GM21423 (cell line): ENCODE measurements around the gene CCHCR1.
"Not testable (repeated sequence)": the region's sequence is repeated elsewhere in the genome, so short reads cannot be mapped to it uniquely, and the experiment has no call there.

Source experiments
- ATAC-seq: cut with Tn5 transposase; IDR thresholded peaks from one replicate; pipeline ENCODE4 v1.9.1; 2021; ENCODE audit warnings: mild to moderate bottlenecking, moderate library complexity; ENCODE audit not compliant: unreplicated experiment

The CCHCR1 gene

GRCh38 chr6:31164475-31165063, 7.0 kb upstream of the CCHCR1 start:
- ATAC-seq = not testable (repeated sequence)

- no peak for ATAC-seq
Observed at GRCh38 chr6:31163922-31164321, 6.3 kb upstream of the CCHCR1 start.

- ATAC-seq = no peak
Observed at GRCh38 chr6:31162463-31163165, 5.0 kb upstream of the CCHCR1 start.

DNA sequence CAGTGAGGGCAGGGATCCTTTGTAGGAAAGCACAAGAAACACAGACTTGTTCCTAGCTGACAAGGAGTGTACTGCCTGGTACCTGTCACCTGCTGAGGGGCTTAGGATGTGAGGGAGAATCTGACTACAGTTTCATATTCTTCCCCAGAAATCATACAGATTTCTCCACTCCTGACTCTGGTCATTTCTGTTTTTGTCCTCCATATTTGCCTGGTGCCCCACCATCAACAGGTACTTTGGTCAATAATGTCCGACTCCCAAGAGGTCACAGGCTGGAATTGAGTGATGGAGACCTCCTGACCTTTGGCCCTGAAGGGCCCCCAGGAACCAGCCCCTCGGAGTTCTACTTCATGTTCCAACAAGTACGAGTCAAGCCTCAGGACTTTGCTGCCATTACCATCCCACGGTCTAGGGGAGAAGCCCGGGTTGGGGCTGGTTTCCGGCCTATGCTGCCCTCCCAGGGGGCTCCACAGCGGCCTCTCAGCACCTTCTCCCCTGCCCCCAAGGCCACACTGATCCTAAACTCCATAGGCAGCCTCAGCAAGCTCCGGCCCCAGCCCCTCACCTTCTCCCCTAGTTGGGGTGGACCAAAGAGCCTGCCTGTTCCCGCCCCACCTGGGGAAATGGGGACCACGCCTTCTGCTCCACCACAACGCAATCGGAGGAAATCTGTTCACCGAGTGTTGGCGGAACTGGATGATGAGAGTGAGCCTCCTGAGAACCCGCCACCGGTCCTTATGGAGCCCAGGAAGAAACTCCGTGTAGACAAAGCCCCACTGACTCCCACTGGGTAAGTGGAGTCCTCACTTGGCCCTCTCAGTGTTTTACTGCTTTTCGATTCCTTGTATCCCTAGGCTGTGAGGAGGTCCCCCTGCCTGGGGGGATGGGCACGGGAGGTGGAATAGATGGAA, 3.9 kb upstream of the CCHCR1 start:
- no peak for ATAC-seq

GRCh38 chr6:31158863-31159855, 1.6 kb upstream of the CCHCR1 start:
- no peak for ATAC-seq

- ATAC-seq = peak; percentile 74
Observed at GRCh38 chr6:31158140-31158862, 699 bp upstream of the CCHCR1 start, which contains the start of gene TCF19. TSS of gene TCF19 (plus strand) at chr6:31158589. CDS start at chr6:31159470, 881 bp downstream.

GRCh38 chr6:31156641-31157040, 961 bp downstream of the CCHCR1 start:
- ATAC-seq = no peak

DNA sequence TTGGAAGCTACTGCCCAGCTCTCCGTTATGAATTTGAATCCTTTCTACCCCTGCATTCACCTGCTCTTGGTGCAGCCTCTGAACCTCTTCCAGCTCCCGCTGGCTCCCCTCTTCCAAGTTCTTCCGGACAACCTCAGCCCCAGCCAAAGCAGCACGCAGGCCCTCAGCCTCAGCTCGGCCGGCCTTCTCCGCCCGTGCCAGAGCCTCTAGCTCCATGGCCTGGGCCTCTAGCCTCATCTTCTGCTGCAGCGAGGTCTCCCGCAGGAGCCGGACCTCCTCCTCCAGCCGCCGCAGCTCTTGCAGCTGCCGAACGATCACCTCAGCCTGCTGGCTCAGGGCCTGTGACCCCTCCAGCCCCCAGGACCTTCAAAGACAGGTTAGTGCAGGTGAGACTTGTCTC, 3.2 kb downstream of the CCHCR1 start:
- ATAC-seq = no peak

DNA sequence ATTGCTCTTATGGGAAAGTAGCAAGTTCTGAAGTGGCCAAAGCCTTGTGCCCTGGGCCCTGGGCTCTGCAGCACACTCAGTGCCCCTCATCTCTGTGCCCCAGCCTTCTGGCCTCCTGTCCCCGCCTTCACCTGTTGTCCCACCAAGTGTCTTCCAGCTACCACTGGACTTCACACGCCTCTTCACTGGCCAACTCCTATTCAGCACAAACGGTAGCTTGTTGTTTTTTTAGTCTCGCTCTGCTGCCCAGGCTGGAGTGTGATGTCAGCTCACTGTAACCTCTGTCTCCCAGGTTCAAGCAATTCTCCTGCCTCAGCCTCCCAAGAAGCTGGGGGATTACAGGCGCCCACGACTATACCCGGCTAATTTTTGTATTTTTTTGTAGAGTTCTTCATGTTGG, 4.8 kb downstream of the CCHCR1 start:
- ATAC-seq = no peak

DNA sequence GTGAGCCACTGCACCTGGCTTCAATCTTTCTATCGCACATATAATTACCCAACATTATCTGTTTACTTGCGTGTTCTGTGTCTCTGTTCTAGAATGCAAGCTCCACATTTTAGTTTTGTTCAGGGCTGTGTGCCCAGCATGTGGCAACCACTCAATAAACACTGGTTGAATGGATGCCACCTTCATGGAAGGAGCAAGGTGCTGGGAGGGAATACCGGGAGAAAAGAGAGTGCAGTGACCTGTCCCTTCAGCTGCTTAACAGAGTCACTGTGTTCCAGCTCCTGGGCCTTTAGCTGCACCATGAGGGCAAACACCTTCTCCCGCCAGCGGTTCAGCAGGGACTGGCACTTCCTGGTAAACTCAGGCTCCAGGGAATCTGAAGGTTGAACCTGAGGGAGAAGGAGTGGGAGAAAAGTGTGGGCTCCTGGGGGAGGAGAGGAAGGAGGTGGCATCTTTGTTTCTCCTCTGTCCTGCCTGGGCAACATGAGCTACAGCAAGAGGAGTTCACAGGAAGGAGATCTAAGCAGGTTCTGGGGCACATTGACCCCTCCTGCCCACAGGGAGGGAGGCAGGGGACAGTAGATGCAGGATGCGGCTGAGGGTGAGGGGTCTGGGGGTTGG, 7.7 kb downstream of the CCHCR1 start:
- ATAC-seq = no peak

- no peak for ATAC-seq
Observed at GRCh38 chr6:31145386-31145785, 12.2 kb downstream of the CCHCR1 start.

- ATAC-seq = no peak
Observed at GRCh38 chr6:31144970-31145340, 12.6 kb downstream of the CCHCR1 start.

GRCh38 chr6:31144296-31144969, 13.2 kb downstream of the CCHCR1 start:
- no peak for ATAC-seq

GRCh38 chr6:31143148-31143547, 14.5 kb downstream of the CCHCR1 start:
- no peak for ATAC-seq

- ATAC-seq = no peak
Observed at GRCh38 chr6:31142361-31142761, 15.2 kb downstream of the CCHCR1 start.

GRCh38 chr6:31140643-31141042, 17.0 kb downstream of the CCHCR1 start:
- no peak for ATAC-seq

DNA sequence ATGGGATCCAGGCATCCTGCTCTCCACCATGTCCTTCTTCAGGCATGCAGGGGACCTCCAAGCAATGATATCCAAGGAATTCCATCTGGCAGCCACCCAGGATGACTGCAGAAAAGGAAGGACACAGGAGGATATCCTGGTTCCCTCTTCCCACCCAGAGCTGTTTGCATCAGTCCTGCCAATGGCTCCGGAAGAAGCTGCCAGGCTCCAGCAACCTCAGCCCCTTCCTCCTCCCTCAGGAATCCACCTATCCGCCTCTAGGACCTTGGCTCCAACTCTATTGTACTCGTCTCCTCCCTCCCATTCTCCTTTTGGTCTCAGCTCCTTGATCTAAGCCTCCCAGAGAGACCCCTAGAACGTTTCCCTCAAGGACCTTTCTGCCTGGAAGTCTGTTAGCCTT, 18.0 kb downstream of the CCHCR1 start:
- no peak for ATAC-seq

GRCh38 chr6:31138982-31139381, 18.6 kb downstream of the CCHCR1 start, which contains the start of gene PSORS1C2:
TSS of gene PSORS1C2 (minus strand) at chr6:31139066. CDS start at chr6:31139026, 40 bp downstream.
- ATAC-seq = no peak

DNA sequence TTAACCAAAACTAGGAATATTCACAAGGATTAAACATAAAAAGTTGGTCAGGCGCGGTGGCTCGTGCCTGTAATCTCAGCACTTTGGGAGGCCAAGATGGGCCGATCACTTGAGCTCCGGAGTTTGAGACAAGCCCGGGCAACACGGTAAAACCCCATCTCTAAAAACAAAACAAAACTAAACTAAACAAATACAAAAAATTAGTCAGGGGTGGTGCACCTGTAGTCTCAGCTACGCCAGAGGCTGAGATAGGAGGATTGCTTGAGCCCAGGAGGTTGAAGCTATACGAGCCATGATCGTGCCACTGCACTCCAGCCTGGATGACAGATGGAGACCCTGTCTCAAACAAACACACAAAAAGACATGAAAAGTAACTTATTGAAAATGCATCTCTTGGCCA, 21.9 kb downstream of the CCHCR1 start:
- no peak for ATAC-seq
